GM21528 (cell line): ENCODE results near the gene CENPB.

Experiments
- ATAC-seq: cut with Tn5 transposase; IDR thresholded peaks from one replicate; pipeline ENCODE4 v1.9.1; 2021; ENCODE audit warnings: mild to moderate bottlenecking, moderate library complexity; ENCODE audit not compliant: unreplicated experiment, low FRiP score

Gene CENPB

GRCh38 chr20:3751675-3752385 lies 34.7 kb downstream of the CENPB start:
- no peak for ATAC-seq

GRCh38 chr20:3751305-3751674 lies 35.2 kb downstream of the CENPB start:
- no peak for ATAC-seq

GRCh38 chr20:3749689-3750531 lies 36.6 kb downstream of the CENPB start:
- ATAC-seq, result no peak

- ATAC-seq, result no peak
Measured at GRCh38 chr20:3749087-3749688, 37.4 kb downstream of the CENPB start.

GRCh38 chr20:3748073-3748472 lies 38.5 kb downstream of the CENPB start:
- ATAC-seq, result no peak

GRCh38 chr20:3747471-3747870 lies 39.1 kb downstream of the CENPB start:
- no peak for ATAC-seq

- no peak for ATAC-seq
Measured at GRCh38 chr20:3745686-3746173, 40.8 kb downstream of the CENPB start.

- no peak for ATAC-seq
Measured at GRCh38 chr20:3744806-3745685, 41.5 kb downstream of the CENPB start.

GRCh38 chr20:3744037-3744436 lies 42.5 kb downstream of the CENPB start:
- no peak for ATAC-seq

GRCh38 chr20:3743251-3743650 lies 43.3 kb downstream of the CENPB start:
- ATAC-seq, result no peak

- ATAC-seq, result no peak
Measured at GRCh38 chr20:3741836-3742458, 44.6 kb downstream of the CENPB start.

- no peak for ATAC-seq
Measured at GRCh38 chr20:3740615-3741301, 45.8 kb downstream of the CENPB start.

- ATAC-seq, result no peak
Measured at GRCh38 chr20:3739926-3740451, 46.6 kb downstream of the CENPB start.

- no peak for ATAC-seq
Measured at GRCh38 chr20:3739054-3739925, 47.2 kb downstream of the CENPB start.

- no peak for ATAC-seq
Measured at GRCh38 chr20:3738111-3739053, 48.2 kb downstream of the CENPB start.

- no peak for ATAC-seq
Measured at GRCh38 chr20:3735768-3736167, 50.8 kb downstream of the CENPB start.
